ENCODE results near the gene APEX1.

The APEX1 gene

DNA sequence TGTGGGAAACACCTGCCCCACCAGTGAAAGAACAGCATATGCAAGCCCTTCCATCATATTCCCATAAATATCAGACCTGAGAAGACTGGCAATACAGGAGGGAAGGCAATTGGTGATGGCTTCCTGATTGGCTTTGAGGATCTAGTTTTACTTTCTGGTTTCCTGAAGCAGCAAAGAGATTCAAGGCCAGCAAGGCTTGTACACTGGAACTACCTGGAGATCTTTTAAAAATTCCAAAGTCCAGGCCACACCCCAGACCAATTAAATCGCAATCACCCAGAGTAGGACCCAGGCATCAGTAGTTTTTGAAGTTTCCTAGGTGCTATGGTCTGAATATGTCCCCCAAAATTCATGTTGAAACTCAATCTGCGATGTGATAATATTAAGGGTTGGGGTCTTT is 38.8 kb upstream of the APEX1 start:
- Histone ChIP-seq H3K36me3 (replicated peaks; ENCODE audit: insufficient read depth, low read length) (no peaks in the 10 kb centered on the region), H3K27me3 (replicated peaks; ENCODE audit: insufficient read depth, low read length) (no peaks in the 10 kb centered on the region), H3K27ac (ENCODE audit: low read length) (no peak overlapping the region), H3K4me3 (ENCODE audit: low read length) (no peak overlapping the region), H3K9me3 (replicated peaks; ENCODE audit: insufficient read depth, low read length) (no peaks in the 10 kb centered on the region), H3K9ac (ENCODE audit: low read length) (no peak overlapping the region; the same call in 1 of the 2 replicates), H3K4me2 (ENCODE audit: low read depth, low read length) (peak overlapping the region; percentile 20; the same call in 1 of the 2 replicates), H2AFZ (ENCODE audit: low read length) (peak overlapping the region; percentile 49), H4K20me1 (ENCODE audit: insufficient read depth, low read length) (no peaks in the 10 kb centered on the region), H3K9me2 (replicated peaks; ENCODE audit: insufficient read depth, low read length) (no peaks in the 10 kb centered on the region), H3K79me2 (ENCODE audit: low read length) (peaks cover 11% of the 10 kb centered on the region), H3F3A (ENCODE audit: insufficient read depth, low read length) (no peaks in the 10 kb centered on the region; the same call in 1 of the 2 replicates), H3K4me1 (ENCODE audit: low read length) (no peaks in the 10 kb centered on the region; the same call in 1 of the 2 replicates)
- no peak for DNase-seq
- TF ChIP-seq, protein P1, sequence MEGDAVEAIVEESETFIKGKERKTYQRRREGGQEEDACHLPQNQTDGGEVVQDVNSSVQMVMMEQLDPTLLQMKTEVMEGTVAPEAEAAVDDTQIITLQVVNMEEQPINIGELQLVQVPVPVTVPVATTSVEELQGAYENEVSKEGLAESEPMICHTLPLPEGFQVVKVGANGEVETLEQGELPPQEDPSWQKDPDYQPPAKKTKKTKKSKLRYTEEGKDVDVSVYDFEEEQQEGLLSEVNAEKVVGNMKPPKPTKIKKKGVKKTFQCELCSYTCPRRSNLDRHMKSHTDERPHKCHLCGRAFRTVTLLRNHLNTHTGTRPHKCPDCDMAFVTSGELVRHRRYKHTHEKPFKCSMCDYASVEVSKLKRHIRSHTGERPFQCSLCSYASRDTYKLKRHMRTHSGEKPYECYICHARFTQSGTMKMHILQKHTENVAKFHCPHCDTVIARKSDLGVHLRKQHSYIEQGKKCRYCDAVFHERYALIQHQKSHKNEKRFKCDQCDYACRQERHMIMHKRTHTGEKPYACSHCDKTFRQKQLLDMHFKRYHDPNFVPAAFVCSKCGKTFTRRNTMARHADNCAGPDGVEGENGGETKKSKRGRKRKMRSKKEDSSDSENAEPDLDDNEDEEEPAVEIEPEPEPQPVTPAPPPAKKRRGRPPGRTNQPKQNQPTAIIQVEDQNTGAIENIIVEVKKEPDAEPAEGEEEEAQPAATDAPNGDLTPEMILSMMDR (IDR thresholded peaks at IDR 0.05; ENCODE audit: low read length) = no peak
- TF ChIP-seq EZH2phosphoT487 (IDR thresholded peaks at IDR 0.05; ENCODE audit: low read length) (no peak), EZH2 (optimal IDR thresholded peaks at IDR 0.05; ENCODE audit: low read depth, low read length) (no peak)

DNA sequence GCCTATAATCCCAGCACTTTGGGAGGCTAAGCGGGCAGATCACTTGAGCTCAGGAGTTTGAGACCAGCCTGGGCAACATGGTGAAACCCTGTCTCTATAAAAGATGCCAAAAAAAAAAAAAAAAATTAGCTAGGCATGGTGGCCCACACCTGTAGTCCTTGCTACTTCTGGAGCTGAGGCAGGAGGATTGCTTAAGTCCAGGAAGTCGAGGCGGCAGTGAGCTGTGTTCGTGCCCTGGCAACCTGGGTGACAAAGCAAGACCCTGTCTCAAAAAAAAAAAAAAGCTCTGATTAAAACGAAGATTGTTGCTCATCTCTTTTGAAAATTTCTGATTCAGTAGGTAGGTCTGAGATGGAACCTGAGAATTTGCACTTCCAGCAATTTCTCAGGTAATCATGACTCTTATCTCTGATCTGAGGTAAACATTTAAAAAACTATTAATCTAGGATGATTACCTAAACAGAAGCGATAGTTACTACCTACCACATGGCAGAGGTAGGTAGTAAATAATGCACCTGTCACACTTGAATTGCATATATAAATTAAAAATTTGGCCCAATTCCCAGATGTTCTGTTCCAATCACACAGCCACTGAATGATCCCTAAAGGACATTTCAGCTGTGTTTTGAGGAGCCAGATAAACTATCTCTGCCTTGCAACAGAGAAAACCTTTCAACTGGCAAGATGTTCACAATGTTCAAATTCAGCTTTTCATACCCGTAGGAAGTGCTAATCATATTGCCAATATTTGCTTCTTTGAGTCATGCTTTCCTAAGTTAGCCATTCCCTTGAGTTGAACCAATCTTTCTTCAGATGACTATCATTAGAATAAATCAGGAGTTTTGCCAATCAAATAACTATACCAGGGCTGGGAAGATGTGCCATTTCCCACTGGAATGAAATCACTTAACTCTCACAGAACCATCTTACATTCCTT is 37.5 kb upstream of the APEX1 start:
- H3K27ac ChIP-seq (ENCODE audit: low read length) = no peak overlapping the region
- no peak for TF ChIP-seq EZH2 (optimal IDR thresholded peaks at IDR 0.05; ENCODE audit: low read depth, low read length)
- TF ChIP-seq, protein P1 (IDR thresholded peaks at IDR 0.05; ENCODE audit: low read length) = no peak
- no peak for TF ChIP-seq EZH2phosphoT487 (IDR thresholded peaks at IDR 0.05; ENCODE audit: low read length)
- DNase-seq = no peak

DNA sequence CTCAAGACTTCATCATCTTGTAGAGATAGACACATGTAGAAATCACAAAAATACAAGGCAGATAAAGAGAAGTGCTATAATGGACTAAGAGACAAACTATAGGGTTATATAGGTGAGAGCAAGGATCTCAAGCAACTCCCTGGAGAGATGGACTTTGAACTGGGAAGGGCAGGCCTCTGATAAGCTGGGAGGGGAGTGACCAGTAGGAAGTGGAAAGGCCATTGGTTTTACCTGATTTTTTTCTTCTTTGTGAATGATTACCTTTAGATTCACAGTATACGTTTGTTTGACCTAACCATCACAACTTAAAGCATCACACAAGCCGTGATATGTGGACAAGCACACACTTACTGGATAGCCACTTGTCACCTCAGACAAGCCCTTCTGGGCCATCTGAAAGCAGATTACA is 36.5 kb upstream of the APEX1 start:
- Histone ChIP-seq H3K79me2 (ENCODE audit: low read length) (no peaks in the 10 kb centered on the region), H3K4me3 (ENCODE audit: low read length) (no peak overlapping the region), H3K4me1 (ENCODE audit: low read length) (no peaks in the 10 kb centered on the region; the same call in 1 of the 2 replicates), H3F3A (ENCODE audit: insufficient read depth, low read length) (no peaks in the 10 kb centered on the region; the same call in 1 of the 2 replicates), H4K20me1 (ENCODE audit: insufficient read depth, low read length) (no peaks in the 10 kb centered on the region), H3K4me2 (ENCODE audit: low read depth, low read length) (no peak overlapping the region), H3K36me3 (replicated peaks; ENCODE audit: insufficient read depth, low read length) (no peaks in the 10 kb centered on the region), H3K9ac (ENCODE audit: low read length) (no peak overlapping the region), H3K9me2 (replicated peaks; ENCODE audit: insufficient read depth, low read length) (no peaks in the 10 kb centered on the region), H2AFZ (ENCODE audit: low read length) (no peak overlapping the region), H3K9me3 (replicated peaks; ENCODE audit: insufficient read depth, low read length) (no peaks in the 10 kb centered on the region), H3K27ac (ENCODE audit: low read length) (no peak overlapping the region), H3K27me3 (replicated peaks; ENCODE audit: insufficient read depth, low read length) (no peaks in the 10 kb centered on the region)
- DNase-seq = no peak
- TF ChIP-seq, protein P1 (IDR thresholded peaks at IDR 0.05; ENCODE audit: low read length) = no peak
- TF ChIP-seq EZH2phosphoT487 (IDR thresholded peaks at IDR 0.05; ENCODE audit: low read length) (no peak), EZH2 (optimal IDR thresholded peaks at IDR 0.05; ENCODE audit: low read depth, low read length) (no peak)

More for the DNA sequence above, 37.5 kb upstream of the APEX1 start:
- Histone ChIP-seq H4K20me1 (ENCODE audit: insufficient read depth, low read length) (no peaks in the 10 kb centered on the region), H3K9me2 (replicated peaks; ENCODE audit: insufficient read depth, low read length) (no peaks in the 10 kb centered on the region), H3K27me3 (replicated peaks; ENCODE audit: insufficient read depth, low read length) (no peaks in the 10 kb centered on the region), H2AFZ (ENCODE audit: low read length) (no peak overlapping the region), H3K4me3 (ENCODE audit: low read length) (no peak overlapping the region), H3K79me2 (ENCODE audit: low read length) (no peaks in the 10 kb centered on the region), H3K9ac (ENCODE audit: low read length) (no peak overlapping the region), H3F3A (ENCODE audit: insufficient read depth, low read length) (no peaks in the 10 kb centered on the region; the same call in 1 of the 2 replicates), H3K9me3 (replicated peaks; ENCODE audit: insufficient read depth, low read length) (no peaks in the 10 kb centered on the region), H3K4me2 (ENCODE audit: low read depth, low read length) (no peak overlapping the region), H3K36me3 (replicated peaks; ENCODE audit: insufficient read depth, low read length) (no peaks in the 10 kb centered on the region), H3K4me1 (ENCODE audit: low read length) (no peaks in the 10 kb centered on the region; the same call in 1 of the 2 replicates)
